Measurements from ENCODE around the gene ZNF660.
"Not testable (repeated sequence)": the region's sequence is repeated elsewhere in the genome, so short reads cannot be mapped to it uniquely, and the experiment has no call there.

ZNF660 gene

GRCh38 chr3:44577354-44577952 is 7.3 kb upstream of the ZNF660 start:
- H3K27me3 ChIP-seq (ENCODE audit: low read depth, low read length); H3K4me3 ChIP-seq (ENCODE audit: low read depth in 1 of 2, low read length in 2 of 2); H3K27ac ChIP-seq (ENCODE audit: low read length); H3K4me1 ChIP-seq (ENCODE audit: control insufficient read depth in 1 of 2, insufficient read depth in 2 of 2, low read length in 2 of 2); H3K36me3 ChIP-seq (ENCODE audit: control insufficient read depth in 1 of 2, insufficient read depth in 2 of 2, low read length in 2 of 2); H3K9me3 ChIP-seq (ENCODE audit: control insufficient read depth in 1 of 2, low read length in 2 of 2): not testable (repeated sequence)

GRCh38 chr3:44578316-44578715 is 6.4 kb upstream of the ZNF660 start:
- not testable (repeated sequence) for H3K27ac ChIP-seq (ENCODE audit: low read length); H3K27me3 ChIP-seq (ENCODE audit: low read depth, low read length); H3K4me3 ChIP-seq (ENCODE audit: low read depth in 1 of 2, low read length in 2 of 2); H3K36me3 ChIP-seq (ENCODE audit: control insufficient read depth in 1 of 2, insufficient read depth in 2 of 2, low read length in 2 of 2); H3K4me1 ChIP-seq (ENCODE audit: control insufficient read depth in 1 of 2, insufficient read depth in 2 of 2, low read length in 2 of 2); H3K9me3 ChIP-seq (ENCODE audit: control insufficient read depth in 1 of 2, low read length in 2 of 2)

GRCh38 chr3:44578924-44579515 is 5.7 kb upstream of the ZNF660 start:
- H3K27ac ChIP-seq (ENCODE audit: low read length); H3K27me3 ChIP-seq (ENCODE audit: low read depth, low read length); H3K4me3 ChIP-seq (ENCODE audit: low read depth in 1 of 2, low read length in 2 of 2); H3K4me1 ChIP-seq (ENCODE audit: control insufficient read depth in 1 of 2, insufficient read depth in 2 of 2, low read length in 2 of 2); H3K9me3 ChIP-seq (ENCODE audit: control insufficient read depth in 1 of 2, low read length in 2 of 2); H3K36me3 ChIP-seq (ENCODE audit: control insufficient read depth in 1 of 2, insufficient read depth in 2 of 2, low read length in 2 of 2): not testable (repeated sequence)

GRCh38 chr3:44579749-44580148 is 5.0 kb upstream of the ZNF660 start:
- not testable (repeated sequence) for H3K27me3 ChIP-seq (ENCODE audit: low read depth, low read length); H3K27ac ChIP-seq (ENCODE audit: low read length); H3K4me1 ChIP-seq (ENCODE audit: control insufficient read depth in 1 of 2, insufficient read depth in 2 of 2, low read length in 2 of 2); H3K9me3 ChIP-seq (ENCODE audit: control insufficient read depth in 1 of 2, low read length in 2 of 2); H3K36me3 ChIP-seq (ENCODE audit: control insufficient read depth in 1 of 2, insufficient read depth in 2 of 2, low read length in 2 of 2); H3K4me3 ChIP-seq (ENCODE audit: low read depth in 1 of 2, low read length in 2 of 2)

- H3K27me3 ChIP-seq (ENCODE audit: low read depth, low read length); H3K27ac ChIP-seq (ENCODE audit: low read length); H3K36me3 ChIP-seq (ENCODE audit: control insufficient read depth in 1 of 2, insufficient read depth in 2 of 2, low read length in 2 of 2); H3K9me3 ChIP-seq (ENCODE audit: control insufficient read depth in 1 of 2, low read length in 2 of 2); H3K4me3 ChIP-seq (ENCODE audit: low read depth in 1 of 2, low read length in 2 of 2): not testable (repeated sequence)
- peaks cover 6 to 17% of the 10 kb centered on the region in 2 donors for H3K4me1 ChIP-seq (ENCODE audit: control insufficient read depth in 1 of 2, insufficient read depth in 2 of 2, low read length in 2 of 2)
Measured at GRCh38 chr3:44580971-44581370, 3.8 kb upstream of the ZNF660 start.

- Histone ChIP-seq H3K4me1 (ENCODE audit: control insufficient read depth in 1 of 2, insufficient read depth in 2 of 2, low read length in 2 of 2) (no peaks in the 10 kb centered on the region), H3K36me3 (ENCODE audit: control insufficient read depth in 1 of 2, insufficient read depth in 2 of 2, low read length in 2 of 2) (peaks cover 15 to 71% of the 10 kb centered on the region in 2 donors), H3K27me3 (ENCODE audit: low read depth, low read length) (no peaks in the 10 kb centered on the region), H3K9me3 (ENCODE audit: control insufficient read depth in 1 of 2, low read length in 2 of 2) (peaks cover 18 to 44% of the 10 kb centered on the region in 2 donors), H3K27ac (ENCODE audit: low read length) (no peak overlapping the region), H3K4me3 (ENCODE audit: low read depth in 1 of 2, low read length in 2 of 2) (no peak overlapping the region)
Measured at GRCh38 chr3:44596621-44597020, 11.9 kb downstream of the ZNF660 start.

GRCh38 chr3:44601749-44602148 is 17.0 kb downstream of the ZNF660 start:
- peaks cover 0 to 35% of the 10 kb centered on the region in 2 donors for H3K36me3 ChIP-seq (ENCODE audit: control insufficient read depth in 1 of 2, insufficient read depth in 2 of 2, low read length in 2 of 2)
- peaks cover 0 to 14% of the 10 kb centered on the region in 2 donors for H3K9me3 ChIP-seq (ENCODE audit: control insufficient read depth in 1 of 2, low read length in 2 of 2)
- no peaks in the 10 kb centered on the region for H3K27me3 ChIP-seq (ENCODE audit: low read depth, low read length)

GRCh38 chr3:44612678-44613077 is 27.9 kb downstream of the ZNF660 start:
- no peak overlapping the region for H3K27ac ChIP-seq (ENCODE audit: low read length)
- no peak overlapping the region for H3K4me3 ChIP-seq (ENCODE audit: low read depth in 1 of 2, low read length in 2 of 2)
- no peaks in the 10 kb centered on the region for H3K4me1 ChIP-seq (ENCODE audit: control insufficient read depth in 1 of 2, insufficient read depth in 2 of 2, low read length in 2 of 2)
- no peaks in the 10 kb centered on the region for H3K36me3 ChIP-seq (ENCODE audit: control insufficient read depth in 1 of 2, insufficient read depth in 2 of 2, low read length in 2 of 2)
- H3K9me3 ChIP-seq (ENCODE audit: control insufficient read depth in 1 of 2, low read length in 2 of 2): peaks cover 0 to 3% of the 10 kb centered on the region in 2 donors
- no peaks in the 10 kb centered on the region for H3K27me3 ChIP-seq (ENCODE audit: low read depth, low read length)

More at GRCh38 chr3:44601749-44602148, 17.0 kb downstream of the ZNF660 start:
- H3K4me3 ChIP-seq (ENCODE audit: low read depth in 1 of 2, low read length in 2 of 2): no peak overlapping the region
- no peak overlapping the region for H3K27ac ChIP-seq (ENCODE audit: low read length)
- H3K4me1 ChIP-seq (ENCODE audit: control insufficient read depth in 1 of 2, insufficient read depth in 2 of 2, low read length in 2 of 2): no peaks in the 10 kb centered on the region

- Histone ChIP-seq H3K4me3 (ENCODE audit: low read depth in 1 of 2, low read length in 2 of 2) (peak within 1 kb of the TSS; percentile 73 to 96), H3K36me3 (ENCODE audit: control insufficient read depth in 1 of 2, insufficient read depth in 2 of 2, low read length in 2 of 2) (peaks cover 0 to 7% of the 10 kb centered on the region in 2 donors), H3K9me3 (ENCODE audit: control insufficient read depth in 1 of 2, low read length in 2 of 2) (no peaks in the 10 kb centered on the region), H3K27ac (ENCODE audit: low read length) (peak within 1 kb of the TSS; percentile 77), H3K27me3 (ENCODE audit: low read depth, low read length) (no peaks in the 10 kb centered on the region), H3K4me1 (ENCODE audit: control insufficient read depth in 1 of 2, insufficient read depth in 2 of 2, low read length in 2 of 2) (peaks cover 4 to 9% of the 10 kb centered on the region in 2 donors)
Measured at GRCh38 chr3:44624749-44625480, 40.2 kb downstream of the ZNF660 start, which contains the start of gene ZNF197. ZNF197 (plus strand) TSS chr3:44625036; CDS start chr3:44629155, 4,119 bp downstream.

GRCh38 chr3:44628716-44629115 is 44.0 kb downstream of the ZNF660 start:
- peaks cover 27 to 31% of the 10 kb centered on the region in 2 donors for H3K36me3 ChIP-seq (ENCODE audit: control insufficient read depth in 1 of 2, insufficient read depth in 2 of 2, low read length in 2 of 2)
- H3K9me3 ChIP-seq (ENCODE audit: control insufficient read depth in 1 of 2, low read length in 2 of 2): no peaks in the 10 kb centered on the region

GRCh38 chr3:44632193-44632592 is 47.4 kb downstream of the ZNF660 start:
- no peaks in the 10 kb centered on the region for H3K27me3 ChIP-seq (ENCODE audit: low read depth, low read length)

More at GRCh38 chr3:44628716-44629115, 44.0 kb downstream of the ZNF660 start:
- Histone ChIP-seq H3K4me1 (ENCODE audit: control insufficient read depth in 1 of 2, insufficient read depth in 2 of 2, low read length in 2 of 2) (peaks cover 4 to 9% of the 10 kb centered on the region in 2 donors), H3K4me3 (ENCODE audit: low read depth in 1 of 2, low read length in 2 of 2) (no peak overlapping the region), H3K27ac (ENCODE audit: low read length) (no peak overlapping the region), H3K27me3 (ENCODE audit: low read depth, low read length) (no peaks in the 10 kb centered on the region)

More at GRCh38 chr3:44632193-44632592, 47.4 kb downstream of the ZNF660 start:
- Histone ChIP-seq H3K27ac (ENCODE audit: low read length) (no peak overlapping the region), H3K36me3 (ENCODE audit: control insufficient read depth in 1 of 2, insufficient read depth in 2 of 2, low read length in 2 of 2) (peaks cover 33 to 58% of the 10 kb centered on the region in 2 donors), H3K4me1 (ENCODE audit: control insufficient read depth in 1 of 2, insufficient read depth in 2 of 2, low read length in 2 of 2) (no peaks in the 10 kb centered on the region), H3K4me3 (ENCODE audit: low read depth in 1 of 2, low read length in 2 of 2) (no peak overlapping the region), H3K9me3 (ENCODE audit: control insufficient read depth in 1 of 2, low read length in 2 of 2) (no peaks in the 10 kb centered on the region)
